Lower lobe of right lung (tissue), 2 donors: ENCODE data around the gene GP5. TPM values are rescaled to one million over a fixed set of nuclear protein-coding genes. Genes with fewer than 3 reads are reported as not detected.

Experiments used
- ATAC-seq, 2 donors: fragments of 200-7000 bp; cut with Tn5 transposase; one replicate each; pipeline ENCODE4 v1.9.1; 2020 to 2022; ENCODE audit warnings: mild to moderate bottlenecking in 2 of 2, moderate library complexity in 2 of 2
- DNase-seq: peaks from one replicate; pipeline ENCODE4 v3.0.0-alpha.2; 2020
- H3K27ac ChIP-seq: fragments of 200-600 bp; one replicate; pipeline ENCODE4 v1.8.0; 2022
- H3K27me3 ChIP-seq: fragments of 200-600 bp; one replicate; pipeline ENCODE4 v1.8.0; 2022; ENCODE audit warnings: low read depth
- H3K36me3 ChIP-seq: fragments of 200-600 bp; one replicate; pipeline ENCODE4 v1.8.0; 2022; ENCODE audit warnings: mild to moderate bottlenecking
- H3K4me1 ChIP-seq: fragments of 200-600 bp; one replicate; pipeline ENCODE4 v1.8.0; 2022
- H3K4me3 ChIP-seq: fragments of 200-600 bp; one replicate; pipeline ENCODE4 v1.8.0; 2022; ENCODE audit warnings: mild to moderate bottlenecking
- H3K9me3 ChIP-seq: fragments of 200-600 bp; one replicate; pipeline ENCODE4 v1.8.0; 2022
- intact Hi-C: fragments of 100-400 bp; cut with DNase I; formaldehyde crosslinking; loops from one replicate; pipeline ENCODE4 v1.11.0; 2022
- total RNA-seq: library from RNA; stranded (reverse); fragmentation: NEBNext Ultra II Directional; extraction: Animal tissue kit (Norgen Biotek cat#: 25700); gene quantifications from one replicate; pipeline ENCODE4 v1.2.1, GENCODE V29; 2021
- TF ChIP-seq, protein P1 (sequence below): fragments of 200-600 bp; IDR thresholded peaks from one replicate; pipeline ENCODE4 v1.8.0; 2022; ENCODE audit warnings: antibody characterized with exemption, mild to moderate bottlenecking
- donor health status: DM: no; HTN: yes; CAD: no; lungs with severe emphysema.

The GP5 gene
- total RNA-seq, 1 donor from 2014 or later, result 0.38 TPM

GRCh38 chr3:194357681-194358080 lies 41.4 kb downstream of the GP5 start:
- no peak overlapping the region for H3K4me3 ChIP-seq
- ATAC-seq, result no peak
- TF ChIP-seq, protein P1, sequence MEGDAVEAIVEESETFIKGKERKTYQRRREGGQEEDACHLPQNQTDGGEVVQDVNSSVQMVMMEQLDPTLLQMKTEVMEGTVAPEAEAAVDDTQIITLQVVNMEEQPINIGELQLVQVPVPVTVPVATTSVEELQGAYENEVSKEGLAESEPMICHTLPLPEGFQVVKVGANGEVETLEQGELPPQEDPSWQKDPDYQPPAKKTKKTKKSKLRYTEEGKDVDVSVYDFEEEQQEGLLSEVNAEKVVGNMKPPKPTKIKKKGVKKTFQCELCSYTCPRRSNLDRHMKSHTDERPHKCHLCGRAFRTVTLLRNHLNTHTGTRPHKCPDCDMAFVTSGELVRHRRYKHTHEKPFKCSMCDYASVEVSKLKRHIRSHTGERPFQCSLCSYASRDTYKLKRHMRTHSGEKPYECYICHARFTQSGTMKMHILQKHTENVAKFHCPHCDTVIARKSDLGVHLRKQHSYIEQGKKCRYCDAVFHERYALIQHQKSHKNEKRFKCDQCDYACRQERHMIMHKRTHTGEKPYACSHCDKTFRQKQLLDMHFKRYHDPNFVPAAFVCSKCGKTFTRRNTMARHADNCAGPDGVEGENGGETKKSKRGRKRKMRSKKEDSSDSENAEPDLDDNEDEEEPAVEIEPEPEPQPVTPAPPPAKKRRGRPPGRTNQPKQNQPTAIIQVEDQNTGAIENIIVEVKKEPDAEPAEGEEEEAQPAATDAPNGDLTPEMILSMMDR, result no peak
- H3K9me3 ChIP-seq, result no peaks in the 10 kb centered on the region
- no peaks in the 10 kb centered on the region for H3K36me3 ChIP-seq
- no peaks in the 10 kb centered on the region for H3K4me1 ChIP-seq
- no peaks in the 10 kb centered on the region for H3K27me3 ChIP-seq
- intact Hi-C loops, result no loop called here
- no peak overlapping the region for H3K27ac ChIP-seq
- no peak for DNase-seq

- Histone ChIP-seq H3K27me3 (no peaks in the 10 kb centered on the region), H3K4me3 (no peak overlapping the region), H3K27ac (no peak overlapping the region), H3K4me1 (no peaks in the 10 kb centered on the region), H3K9me3 (no peaks in the 10 kb centered on the region), H3K36me3 (no peaks in the 10 kb centered on the region)
- DNase-seq, result no peak
- intact Hi-C loops, result no loop called here
- no peak for ATAC-seq
- TF ChIP-seq, protein P1, result no peak
These were observed 43.7 kb downstream of the GP5 start for GRCh38 chr3:194355379-194355778.

- intact Hi-C loops, result no loop called here
- no peak overlapping the region for H3K27ac ChIP-seq
- no peaks in the 10 kb centered on the region for H3K27me3 ChIP-seq
- TF ChIP-seq, protein P1, result no peak
- no peak overlapping the region for H3K4me3 ChIP-seq
- DNase-seq (no peak), ATAC-seq (no peak)
- H3K4me1 ChIP-seq, result no peaks in the 10 kb centered on the region
- H3K9me3 ChIP-seq, result no peaks in the 10 kb centered on the region
- H3K36me3 ChIP-seq, result no peaks in the 10 kb centered on the region
These were observed 44.8 kb downstream of the GP5 start for GRCh38 chr3:194354315-194354714.

- no peaks in the 10 kb centered on the region for H3K9me3 ChIP-seq
- intact Hi-C loops, result no loop called here
- H3K4me1 ChIP-seq, result no peaks in the 10 kb centered on the region
- no peak for DNase-seq
- no peaks in the 10 kb centered on the region for H3K36me3 ChIP-seq
- TF ChIP-seq, protein P1, result no peak
- peak in 1 of 2 donors; percentile 17 for ATAC-seq
- H3K4me3 ChIP-seq, result no peak overlapping the region
- H3K27me3 ChIP-seq, result no peaks in the 10 kb centered on the region
- H3K27ac ChIP-seq, result no peak overlapping the region
These were observed 46.3 kb downstream of the GP5 start for GRCh38 chr3:194352667-194353246.

DNA sequence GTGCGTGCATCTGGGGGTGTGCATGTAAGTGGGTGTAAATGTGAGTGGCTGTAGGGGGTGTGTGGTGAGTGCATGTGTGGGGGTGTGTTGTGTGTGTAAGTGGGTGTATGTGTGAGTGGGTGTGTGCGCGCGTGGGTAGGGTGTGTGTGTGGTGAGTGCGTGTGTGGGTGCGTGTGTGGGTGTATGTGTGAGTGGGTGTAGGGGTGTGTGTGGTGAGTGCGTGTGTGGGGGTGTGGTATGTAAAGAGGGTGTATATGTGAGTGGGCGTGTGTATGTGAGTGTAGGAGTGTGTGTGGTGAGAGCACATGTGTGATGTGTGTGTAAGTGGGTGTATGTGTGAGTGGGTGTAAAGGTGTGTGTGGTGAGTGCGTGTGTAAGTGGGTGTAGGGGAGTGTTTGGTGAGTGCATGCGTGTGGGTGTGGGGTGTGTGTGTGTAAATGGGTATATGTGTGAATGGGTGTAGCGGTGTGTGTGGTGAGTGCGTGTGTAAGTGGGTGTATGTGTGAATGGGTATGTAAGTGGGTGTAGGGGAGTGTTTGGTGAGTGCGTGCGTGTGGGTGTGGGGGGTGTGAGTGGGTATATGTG lies 47.0 kb downstream of the GP5 start:
- DNase-seq (no peak), ATAC-seq (peak in 1 of 2 donors; percentile 18)
- no peak overlapping the region for H3K27ac ChIP-seq
- H3K27me3 ChIP-seq, result no peaks in the 10 kb centered on the region
- no peak overlapping the region for H3K4me3 ChIP-seq
- H3K36me3 ChIP-seq, result no peaks in the 10 kb centered on the region
- no peaks in the 10 kb centered on the region for H3K9me3 ChIP-seq
- TF ChIP-seq, protein P1, result no peak
- no peaks in the 10 kb centered on the region for H3K4me1 ChIP-seq
- intact Hi-C loops, result no loop called here
